Activated T-cell treated with anti-CD3 and anti-CD28 coated beads, Interleukin-2, amount 50 U/mL, for 48 hours (primary cell): Measurements from ENCODE around the gene ADAM30.

Experiments used
- DNase-seq, 2 experiments: peaks; one replicate each; pipeline ENCODE4 v3.0.0-alpha.2; 2020

Gene ADAM30

GRCh38 chr1:119896303-119896702 lies at the start of gene ADAM30:
ADAM30 (minus strand) TSS chr1:119896515; CDS start chr1:119896336, 179 bp downstream.
- DNase-seq = no peak

DNA sequence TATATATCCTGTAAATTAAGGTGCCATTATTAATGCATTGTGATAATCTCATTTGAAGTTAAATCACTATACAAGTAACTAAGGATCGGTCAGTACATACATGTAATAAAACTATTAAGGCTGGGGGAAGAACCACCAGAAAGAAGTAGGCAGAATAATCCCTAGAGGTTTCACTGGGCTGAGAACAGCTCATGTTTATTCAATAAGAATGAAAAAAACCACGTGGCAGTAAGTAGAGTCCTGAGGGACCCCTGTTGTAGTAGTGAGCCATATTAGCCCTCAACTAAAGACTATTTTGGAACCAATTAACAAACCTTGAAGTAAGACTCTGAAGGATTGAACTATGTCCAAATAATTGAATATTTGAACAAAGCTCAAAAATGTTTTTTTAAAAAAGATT lies 46.9 kb upstream of the ADAM30 start:
- no peak for DNase-seq

- DNase-seq = no peak
Measured at GRCh38 chr1:119941392-119941791, 45.1 kb upstream of the ADAM30 start.

GRCh38 chr1:119940697-119941096 lies 44.4 kb upstream of the ADAM30 start:
- no peak for DNase-seq

- no peak for DNase-seq
Measured at GRCh38 chr1:119937198-119937597, 40.9 kb upstream of the ADAM30 start.

- DNase-seq = no peak
Measured at GRCh38 chr1:119935915-119936314, 39.6 kb upstream of the ADAM30 start.

GRCh38 chr1:119935373-119935772 lies 39.1 kb upstream of the ADAM30 start:
- no peak for DNase-seq

GRCh38 chr1:119933397-119933796 lies 37.1 kb upstream of the ADAM30 start:
- no peak for DNase-seq

GRCh38 chr1:119929643-119930315 lies 33.5 kb upstream of the ADAM30 start:
- DNase-seq = no peak

DNA sequence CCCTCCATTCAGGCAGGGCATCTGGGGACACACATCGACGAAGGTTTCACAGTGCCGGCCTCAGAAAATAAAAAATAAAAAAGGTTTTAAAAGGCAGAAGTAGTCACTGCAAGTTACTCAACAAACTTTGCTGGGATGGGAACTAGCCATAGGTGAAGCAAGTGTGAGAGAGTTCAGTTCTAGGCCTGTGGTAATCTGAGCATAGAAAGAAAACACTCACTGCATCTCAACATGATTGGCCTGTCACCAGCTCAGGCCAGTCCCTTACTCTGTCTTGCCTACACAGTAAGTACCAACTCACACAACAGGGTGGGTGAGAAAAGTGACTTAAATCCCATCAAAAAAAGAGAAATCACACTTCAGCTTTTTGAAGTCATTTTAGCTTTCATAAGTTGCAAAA lies 30.2 kb upstream of the ADAM30 start:
- DNase-seq = no peak

DNA sequence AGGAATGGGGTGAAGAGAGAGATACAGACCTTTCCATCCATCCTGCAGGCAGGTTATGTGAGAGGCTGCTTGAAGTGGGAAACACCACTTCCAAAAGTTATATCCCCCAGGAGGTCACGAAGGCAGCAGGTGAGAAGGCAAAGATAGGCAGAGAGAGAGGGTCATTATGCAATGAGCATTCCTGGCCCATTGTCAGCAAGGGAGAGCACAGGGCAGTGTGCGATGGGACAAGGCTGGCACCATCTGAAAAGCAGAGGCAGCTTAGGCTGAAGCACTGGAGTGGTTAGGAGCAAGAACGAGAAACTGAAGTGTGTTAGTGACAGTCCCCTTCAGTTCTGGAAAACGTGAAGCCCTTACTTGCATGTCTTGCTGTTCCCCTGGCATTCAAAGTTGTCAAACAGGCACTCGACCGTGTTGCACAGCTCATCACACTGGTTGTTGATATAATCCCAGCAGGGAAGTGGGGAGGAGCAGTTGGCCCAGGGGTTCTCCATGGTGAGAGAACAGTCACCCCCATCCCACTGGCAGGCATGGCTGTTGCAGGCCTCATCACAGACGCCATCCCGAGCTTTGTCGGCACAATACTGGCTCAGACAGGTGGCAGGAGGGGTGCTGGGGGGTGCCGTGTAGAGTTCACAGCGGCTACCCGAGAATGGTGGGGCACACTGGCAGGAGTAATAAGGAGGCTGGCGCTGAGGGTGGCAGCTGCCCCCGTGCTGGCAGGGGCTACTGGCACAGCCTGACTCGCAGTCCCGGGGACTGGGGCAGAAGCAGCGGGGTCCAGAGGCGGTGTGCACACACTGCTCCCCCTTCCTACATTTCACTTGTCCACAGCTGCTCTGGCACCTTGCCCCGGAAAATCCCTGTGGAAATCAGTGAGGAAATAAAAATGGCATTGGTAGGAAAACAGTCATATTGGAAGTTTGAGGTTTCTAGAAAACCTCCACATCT lies 28.9 kb upstream of the ADAM30 start:
- DNase-seq = no peak

GRCh38 chr1:119920104-119920968 lies 24.0 kb upstream of the ADAM30 start:
- no peak for DNase-seq

- no peak for DNase-seq
Measured at GRCh38 chr1:119919241-119919640, 22.9 kb upstream of the ADAM30 start.

DNA sequence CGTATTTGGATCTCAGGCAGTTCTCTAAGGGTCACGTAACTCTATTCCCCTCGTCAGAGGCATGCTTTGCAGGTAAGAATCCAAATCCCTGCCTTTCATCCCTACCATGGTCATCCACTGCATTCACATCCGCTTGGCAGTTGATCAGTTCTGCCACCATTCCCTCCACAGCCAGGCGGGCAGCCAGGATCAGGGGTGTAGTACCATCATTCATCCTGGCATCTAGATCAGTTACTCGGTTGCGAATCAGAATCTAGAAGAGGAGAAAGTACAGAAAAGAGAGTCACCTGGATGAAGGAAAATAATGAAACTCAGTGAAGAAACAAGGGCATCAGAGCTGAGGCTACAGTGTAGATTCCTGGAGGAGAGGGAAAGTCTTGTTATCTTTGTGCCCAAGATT lies 22.0 kb upstream of the ADAM30 start:
- no peak for DNase-seq

DNA sequence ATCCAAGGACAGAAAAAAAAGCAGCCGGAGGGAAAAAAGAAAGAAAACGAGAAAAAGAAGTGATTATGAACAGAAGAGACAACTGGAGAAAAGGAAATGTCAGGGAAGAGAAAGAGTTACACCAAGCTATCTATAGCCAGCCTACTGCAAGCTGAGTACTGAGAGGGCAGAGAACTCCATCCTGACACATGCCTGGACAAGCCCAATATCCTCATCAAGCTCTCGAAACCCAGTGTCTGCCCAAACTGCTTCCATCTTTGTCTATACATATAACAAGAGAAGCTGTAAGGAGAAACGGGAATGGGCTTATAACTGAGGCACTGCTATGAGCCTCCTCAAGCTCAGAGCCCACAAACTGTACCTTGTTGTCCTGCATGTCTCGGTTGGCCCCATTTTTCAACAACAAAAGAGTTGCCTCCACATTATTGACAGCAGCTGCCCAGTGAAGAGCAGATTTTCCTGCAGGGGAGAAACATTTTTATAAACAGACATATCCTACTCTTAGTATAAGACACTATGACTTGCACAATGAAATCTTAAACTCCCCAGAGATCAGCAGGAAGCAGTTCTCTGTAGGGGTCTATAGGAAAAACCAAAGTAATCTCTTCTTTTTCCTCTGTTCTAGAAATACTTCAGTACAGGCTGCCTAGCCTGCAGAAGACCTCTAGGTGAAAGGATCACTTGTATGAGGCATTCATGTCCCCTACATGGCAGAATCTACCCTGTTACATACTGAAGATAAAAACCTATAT lies 21.2 kb upstream of the ADAM30 start:
- DNase-seq = no peak

GRCh38 chr1:119915517-119915916 lies 19.2 kb upstream of the ADAM30 start:
- no peak for DNase-seq

- DNase-seq = no peak
Measured at GRCh38 chr1:119914071-119914470, 17.8 kb upstream of the ADAM30 start.

- DNase-seq = no peak
Measured at GRCh38 chr1:119912963-119913362, 16.6 kb upstream of the ADAM30 start.

DNA sequence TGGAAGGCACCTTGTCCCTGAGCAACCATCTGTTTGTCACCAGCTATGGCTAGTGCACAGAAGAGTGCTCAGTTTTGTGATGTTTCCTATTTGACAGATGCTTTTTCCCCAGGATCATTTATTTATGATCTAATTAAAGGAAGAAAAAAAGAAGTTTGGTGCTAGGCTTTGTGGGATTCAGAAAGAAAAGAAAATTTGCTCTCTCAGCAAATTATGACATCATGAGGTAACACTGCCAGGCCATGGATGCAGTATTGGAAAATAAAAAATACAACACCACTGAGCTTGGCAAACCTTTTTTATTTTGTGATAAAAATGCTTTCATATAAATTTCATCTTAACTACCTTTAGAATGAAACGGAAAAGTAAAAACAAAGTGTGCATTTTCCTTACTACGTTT lies 15.5 kb upstream of the ADAM30 start:
- DNase-seq = no peak

- DNase-seq = no peak
Measured at GRCh38 chr1:119910618-119911017, 14.3 kb upstream of the ADAM30 start.

- DNase-seq = no peak
Measured at GRCh38 chr1:119909890-119910596, 13.7 kb upstream of the ADAM30 start.

GRCh38 chr1:119908661-119909060 lies 12.3 kb upstream of the ADAM30 start:
- no peak for DNase-seq
